ENCODE measurements around the gene EIF4H. TPM values are rescaled to one million over a fixed set of nuclear protein-coding genes. Genes with fewer than 3 reads are reported as not detected.
A peak's percentile ranks its signal among the peaks of the same experiment; 100 is the strongest.

The EIF4H gene
- total RNA-seq, result 100 to 1,000 TPM; 492 to 518 TPM

- intact Hi-C loops (cut with micrococcal nuclease), result loop anchor here (1.0 to 2.0 kb wide), 5 partner anchors 9 to 105 kb away; partner anchors contain the start of genes LIMK1 and RFC2
- CTCF ChIA-PET, result interaction anchor here (1.5 kb wide), 1 partner anchor 10 kb away, joined by 13 read pairs; no protein-coding TSS in a partner anchor
- peaks cover 22% of the 10 kb centered on the region for H3K36me3 Mint-ChIP-seq (ENCODE audit: low read depth)
- no peaks in the 10 kb centered on the region for H3K9me3 Mint-ChIP-seq
- H3K4me1 Mint-ChIP-seq (ENCODE audit: low read depth), result peaks cover 39% of the 10 kb centered on the region
- H3K27me3 Mint-ChIP-seq (ENCODE audit: low read depth), result no peaks in the 10 kb centered on the region
- DNase-seq, result peak; percentile 95
- peak within 1 kb of the TSS; percentile 88 for H3K27ac Mint-ChIP-seq
- H3K4me3 Mint-ChIP-seq, result peak within 1 kb of the TSS; percentile 87
Measured at GRCh38 chr7:74173866-74174605, at the start of gene EIF4H. Gene EIF4H, plus strand, starts transcription at chr7:74174356. Its CDS starts 28 bp downstream, at chr7:74174384.

- H3K27me3 Mint-ChIP-seq (ENCODE audit: low read depth), result no peaks in the 10 kb centered on the region
- intact Hi-C loops (cut with micrococcal nuclease), result no loop called here
- H3K9me3 Mint-ChIP-seq, result no peaks in the 10 kb centered on the region
- no peak overlapping the region for H3K4me3 Mint-ChIP-seq
- DNase-seq, result no peak
- H3K36me3 Mint-ChIP-seq (ENCODE audit: low read depth), result peaks cover 2% of the 10 kb centered on the region
- H3K27ac Mint-ChIP-seq, result no peak overlapping the region
- CTCF ChIA-PET, result no interaction called here
- H3K4me1 Mint-ChIP-seq (ENCODE audit: low read depth), result no peaks in the 10 kb centered on the region
Measured at GRCh38 chr7:74126220-74126880, 47.8 kb upstream of the EIF4H start.

- no peaks in the 10 kb centered on the region for H3K27me3 Mint-ChIP-seq (ENCODE audit: low read depth)
- H3K27ac Mint-ChIP-seq, result no peak overlapping the region
- H3K9me3 Mint-ChIP-seq, result no peaks in the 10 kb centered on the region
- intact Hi-C loops (cut with micrococcal nuclease), result no loop called here
- CTCF ChIA-PET, result no interaction called here
- no peak for DNase-seq
- no peak overlapping the region for H3K4me3 Mint-ChIP-seq
- H3K4me1 Mint-ChIP-seq (ENCODE audit: low read depth), result peaks cover 3% of the 10 kb centered on the region
- H3K36me3 Mint-ChIP-seq (ENCODE audit: low read depth), result no peaks in the 10 kb centered on the region
Measured at GRCh38 chr7:74129887-74130286, 44.3 kb upstream of the EIF4H start.

GRCh38 chr7:74130518-74130917 is 43.6 kb upstream of the EIF4H start:
- no peaks in the 10 kb centered on the region for H3K36me3 Mint-ChIP-seq (ENCODE audit: low read depth)
- H3K4me3 Mint-ChIP-seq, result no peak overlapping the region
- H3K27me3 Mint-ChIP-seq (ENCODE audit: low read depth), result no peaks in the 10 kb centered on the region
- no peak for DNase-seq
- CTCF ChIA-PET, result interaction anchor here (0.6 kb wide), 1 partner anchor 20 kb away, joined by 3 read pairs; no protein-coding TSS in a partner anchor
- no peak overlapping the region for H3K27ac Mint-ChIP-seq
- intact Hi-C loops (cut with micrococcal nuclease), result no loop called here
- H3K4me1 Mint-ChIP-seq (ENCODE audit: low read depth), result peaks cover 3% of the 10 kb centered on the region
- no peaks in the 10 kb centered on the region for H3K9me3 Mint-ChIP-seq

GRCh38 chr7:74134117-74134620 is 40.0 kb upstream of the EIF4H start:
- CTCF ChIA-PET, result interaction anchor here (0.7 kb wide), 1 partner anchor 10 kb away, joined by 4 read pairs; no protein-coding TSS in a partner anchor
- no peak overlapping the region for H3K27ac Mint-ChIP-seq
- H3K27me3 Mint-ChIP-seq (ENCODE audit: low read depth), result no peaks in the 10 kb centered on the region
- DNase-seq, result peak; percentile 41
- no peaks in the 10 kb centered on the region for H3K9me3 Mint-ChIP-seq
- no peak overlapping the region for H3K4me3 Mint-ChIP-seq
- H3K4me1 Mint-ChIP-seq (ENCODE audit: low read depth), result peaks cover 3% of the 10 kb centered on the region
- H3K36me3 Mint-ChIP-seq (ENCODE audit: low read depth), result no peaks in the 10 kb centered on the region
- intact Hi-C loops (cut with micrococcal nuclease), result no loop called here

- DNase-seq, result no peak
- intact Hi-C loops (cut with micrococcal nuclease), result no loop called here
- H3K4me1 Mint-ChIP-seq (ENCODE audit: low read depth), result peaks cover 6% of the 10 kb centered on the region
- H3K36me3 Mint-ChIP-seq (ENCODE audit: low read depth), result no peaks in the 10 kb centered on the region
- no peaks in the 10 kb centered on the region for H3K27me3 Mint-ChIP-seq (ENCODE audit: low read depth)
- H3K4me3 Mint-ChIP-seq, result no peak overlapping the region
- H3K9me3 Mint-ChIP-seq, result no peaks in the 10 kb centered on the region
- CTCF ChIA-PET, result interaction anchor here (0.7 kb wide), 1 partner anchor 17 kb away, joined by 3 read pairs; no protein-coding TSS in a partner anchor
- no peak overlapping the region for H3K27ac Mint-ChIP-seq
Measured at GRCh38 chr7:74138334-74138867, 35.8 kb upstream of the EIF4H start.

GRCh38 chr7:74138945-74139843 is 35.0 kb upstream of the EIF4H start:
- Mint-ChIP-seq H3K27ac (no peak overlapping the region), H3K9me3 (no peaks in the 10 kb centered on the region)
- intact Hi-C loops (cut with micrococcal nuclease), result no loop called here

GRCh38 chr7:74141705-74142104 is 32.5 kb upstream of the EIF4H start:
- CTCF ChIA-PET, result interaction anchor here (1.2 kb wide), 1 partner anchor 65 kb away, joined by 4 read pairs; no protein-coding TSS in a partner anchor
- Mint-ChIP-seq H3K36me3 (ENCODE audit: low read depth) (no peaks in the 10 kb centered on the region), H3K4me1 (ENCODE audit: low read depth) (peaks cover 3% of the 10 kb centered on the region), H3K27me3 (ENCODE audit: low read depth) (no peaks in the 10 kb centered on the region), H3K4me3 (no peak overlapping the region), H3K27ac (no peak overlapping the region), H3K9me3 (peaks cover 2% of the 10 kb centered on the region)
- peak; percentile 12 for DNase-seq
- intact Hi-C loops (cut with micrococcal nuclease), result loop anchor here (5.0 kb wide), 1 partner anchor 41 kb away; no protein-coding TSS in a partner anchor

More at GRCh38 chr7:74138945-74139843, 35.0 kb upstream of the EIF4H start:
- no peaks in the 10 kb centered on the region for H3K36me3 Mint-ChIP-seq (ENCODE audit: low read depth)
- H3K27me3 Mint-ChIP-seq (ENCODE audit: low read depth), result no peaks in the 10 kb centered on the region
- peaks cover 5% of the 10 kb centered on the region for H3K4me1 Mint-ChIP-seq (ENCODE audit: low read depth)
- H3K4me3 Mint-ChIP-seq, result no peak overlapping the region
- DNase-seq, result no peak
- CTCF ChIA-PET, result interaction anchor here (0.7 kb wide), 2 partner anchors 57 to 592 kb away, joined by 3 read pairs; no protein-coding TSS in a partner anchor

- DNase-seq, result no peak
Measured at GRCh38 chr7:74143383-74143782, 30.8 kb upstream of the EIF4H start.

GRCh38 chr7:74148491-74148890 is 25.7 kb upstream of the EIF4H start:
- Mint-ChIP-seq H3K4me3 (no peak overlapping the region), H3K4me1 (ENCODE audit: low read depth) (no peaks in the 10 kb centered on the region), H3K27me3 (ENCODE audit: low read depth) (no peaks in the 10 kb centered on the region), H3K9me3 (peaks cover 2% of the 10 kb centered on the region), H3K27ac (no peak overlapping the region), H3K36me3 (ENCODE audit: low read depth) (no peaks in the 10 kb centered on the region)
- no peak for DNase-seq
- CTCF ChIA-PET, result no interaction called here
- intact Hi-C loops (cut with micrococcal nuclease), result no loop called here

More at GRCh38 chr7:74143383-74143782, 30.8 kb upstream of the EIF4H start:
- Mint-ChIP-seq H3K9me3 (peaks cover 2% of the 10 kb centered on the region), H3K27ac (no peak overlapping the region), H3K4me1 (ENCODE audit: low read depth) (peaks cover 3% of the 10 kb centered on the region), H3K4me3 (no peak overlapping the region), H3K36me3 (ENCODE audit: low read depth) (no peaks in the 10 kb centered on the region), H3K27me3 (ENCODE audit: low read depth) (no peaks in the 10 kb centered on the region)
- CTCF ChIA-PET, result no interaction called here
- intact Hi-C loops (cut with micrococcal nuclease), result loop anchor here (5.0 kb wide), 1 partner anchor 39 kb away; no protein-coding TSS in a partner anchor

- no peak for DNase-seq
- Mint-ChIP-seq H3K36me3 (ENCODE audit: low read depth) (no peaks in the 10 kb centered on the region), H3K27ac (no peak overlapping the region), H3K9me3 (peaks cover 2% of the 10 kb centered on the region), H3K4me1 (ENCODE audit: low read depth) (no peaks in the 10 kb centered on the region), H3K4me3 (no peak overlapping the region), H3K27me3 (ENCODE audit: low read depth) (no peaks in the 10 kb centered on the region)
- CTCF ChIA-PET, result no interaction called here
- intact Hi-C loops (cut with micrococcal nuclease), result no loop called here
Measured at GRCh38 chr7:74149071-74149470, 25.1 kb upstream of the EIF4H start.
